Lower leg skin (tissue), 4 donors: ENCODE results near the gene CNKSR3. TPM values are rescaled to one million over a fixed set of nuclear protein-coding genes. Genes with fewer than 3 reads are reported as not detected.
A peak's percentile ranks its signal among the peaks of the same experiment; 100 is the strongest.

Source experiments
- DNase-seq, 2 donors: peaks; one replicate each; pipeline ENCODE4 v3.0.0-alpha.2; 2019; ENCODE audit warnings: low spot score in 2 of 2
- H3K4me3 ChIP-seq: fragments of 200-600 bp; sonication (generic); 2 replicates; pipeline ENCODE4 v1.5.1; 2017; ENCODE audit warnings: mild to moderate bottlenecking, low read depth; ENCODE audit not compliant: poor library complexity, severe bottlenecking
- POLR2A ChIP-seq, 2 donors: fragments of 450-650 bp; IDR thresholded peaks; one replicate each; pipeline ENCODE4 v1.6.1; 2016 to 2017; ENCODE audit warnings: antibody characterized with exemption in 2 of 2, mild to moderate bottlenecking in 1 of 2, moderate library complexity in 1 of 2
- WGBS, 2 donors: methylation state at CpG; one replicate each; pipeline ENCODE4 v1.1.5; 2018; 5-methylcytosine and 5-hydroxymethylcytosine counted together
- intact Hi-C: fragments of 100-400 bp; cut with DNase I; formaldehyde crosslinking; loops from one replicate; pipeline ENCODE4 v1.15.0; 2023; ENCODE audit warnings: low total_unique reads
- total RNA-seq, 4 donors: library from RNA; depleted of rRNA; stranded (reverse); fragments of >200 nt; gene quantifications; one replicate each; pipeline ENCODE4 v1.1.0, GENCODE V29; 2016
- TF ChIP-seq, protein P1 (sequence below), 3 donors: fragments of 450-650 bp; IDR thresholded peaks; one replicate each; pipeline ENCODE4 v1.5.1; 2016; ENCODE audit warnings: antibody characterized with exemption in 3 of 3, mild to moderate bottlenecking in 3 of 3, moderate library complexity in 2 of 3

Gene CNKSR3
- total RNA-seq, 4 donors from 2014 or later = 8.8 to 11.1 (median 9.4) TPM

GRCh38 chr6:154458565-154459470, 51.7 kb downstream of the CNKSR3 start:
- peak in 1 of 2 donors; percentile 32 for DNase-seq
- 55 to 69% methylated on average over 8 of the region's 8 CpGs for WGBS, 2 donors
- TF ChIP-seq POLR2A (IDR thresholded peaks at IDR 0.05) = no peak
- TF ChIP-seq, protein P1, sequence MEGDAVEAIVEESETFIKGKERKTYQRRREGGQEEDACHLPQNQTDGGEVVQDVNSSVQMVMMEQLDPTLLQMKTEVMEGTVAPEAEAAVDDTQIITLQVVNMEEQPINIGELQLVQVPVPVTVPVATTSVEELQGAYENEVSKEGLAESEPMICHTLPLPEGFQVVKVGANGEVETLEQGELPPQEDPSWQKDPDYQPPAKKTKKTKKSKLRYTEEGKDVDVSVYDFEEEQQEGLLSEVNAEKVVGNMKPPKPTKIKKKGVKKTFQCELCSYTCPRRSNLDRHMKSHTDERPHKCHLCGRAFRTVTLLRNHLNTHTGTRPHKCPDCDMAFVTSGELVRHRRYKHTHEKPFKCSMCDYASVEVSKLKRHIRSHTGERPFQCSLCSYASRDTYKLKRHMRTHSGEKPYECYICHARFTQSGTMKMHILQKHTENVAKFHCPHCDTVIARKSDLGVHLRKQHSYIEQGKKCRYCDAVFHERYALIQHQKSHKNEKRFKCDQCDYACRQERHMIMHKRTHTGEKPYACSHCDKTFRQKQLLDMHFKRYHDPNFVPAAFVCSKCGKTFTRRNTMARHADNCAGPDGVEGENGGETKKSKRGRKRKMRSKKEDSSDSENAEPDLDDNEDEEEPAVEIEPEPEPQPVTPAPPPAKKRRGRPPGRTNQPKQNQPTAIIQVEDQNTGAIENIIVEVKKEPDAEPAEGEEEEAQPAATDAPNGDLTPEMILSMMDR (IDR thresholded peaks at IDR 0.05) = no peak
- H3K4me3 ChIP-seq = no peak overlapping the region
- intact Hi-C loops = no loop called here

DNA sequence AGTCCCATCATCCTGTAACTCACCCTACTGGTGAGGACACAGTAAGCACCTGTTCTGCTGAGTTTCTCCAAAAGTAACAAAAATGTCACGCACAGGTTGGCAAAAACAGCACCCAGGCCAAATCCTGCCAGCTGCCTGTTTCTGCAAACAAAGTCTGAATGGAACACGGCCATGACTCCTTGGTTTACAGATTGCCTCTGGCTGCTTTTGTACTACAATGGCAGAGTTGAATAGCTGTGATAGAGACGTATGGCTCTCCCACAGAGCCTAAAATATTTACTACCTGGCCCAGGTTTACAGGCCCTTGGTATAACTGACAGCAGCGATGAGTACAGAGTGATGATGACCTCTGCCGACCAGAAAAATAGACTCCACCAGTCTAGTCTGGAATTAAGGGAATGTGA, 52.6 kb downstream of the CNKSR3 start:
- TF ChIP-seq POLR2A (IDR thresholded peaks at IDR 0.05) = no peak
- TF ChIP-seq, protein P1 (IDR thresholded peaks at IDR 0.05) = no peak
- WGBS, 2 donors = 41 to 43% methylated on average over 5 of the region's 5 CpGs
- DNase-seq = peak in 1 of 2 donors; percentile 46
- H3K4me3 ChIP-seq = no peak overlapping the region
- intact Hi-C loops = no loop called here

- no peak for TF ChIP-seq POLR2A (IDR thresholded peaks at IDR 0.05)
- TF ChIP-seq, protein P1 (IDR thresholded peaks at IDR 0.05) = no peak
- DNase-seq = peak in 1 of 2 donors; percentile 54
- intact Hi-C loops = no loop called here
- WGBS, 2 donors = 85 to 86% methylated on average over 13 of the region's 13 CpGs
- no peak overlapping the region for H3K4me3 ChIP-seq
These were observed 53.3 kb downstream of the CNKSR3 start for GRCh38 chr6:154457046-154457713.

DNA sequence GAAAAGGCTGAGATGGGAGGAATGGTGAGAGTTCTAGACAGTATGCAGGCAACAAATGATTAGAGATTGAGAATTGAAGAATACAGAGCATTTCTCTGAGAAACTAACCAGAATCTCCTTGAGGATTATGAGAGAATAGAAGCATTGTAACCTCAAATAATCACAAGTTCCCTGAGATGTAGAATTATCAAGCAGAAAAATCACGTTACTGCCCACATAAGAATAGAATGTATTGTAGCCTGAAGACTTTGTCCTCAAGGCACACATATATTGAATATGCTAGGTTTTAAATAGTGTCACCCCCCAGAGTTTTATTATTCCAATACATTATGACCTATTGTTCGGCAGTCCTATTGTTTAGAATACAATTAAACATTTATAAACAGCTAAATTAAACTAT, 57.2 kb downstream of the CNKSR3 start:
- DNase-seq = no peak
- intact Hi-C loops = no loop called here
- H3K4me3 ChIP-seq = no peak overlapping the region
- TF ChIP-seq, protein P1 (IDR thresholded peaks at IDR 0.05) = no peak
- WGBS, 2 donors = 83 to 88% methylated on average over 2 of the region's 2 CpGs

DNA sequence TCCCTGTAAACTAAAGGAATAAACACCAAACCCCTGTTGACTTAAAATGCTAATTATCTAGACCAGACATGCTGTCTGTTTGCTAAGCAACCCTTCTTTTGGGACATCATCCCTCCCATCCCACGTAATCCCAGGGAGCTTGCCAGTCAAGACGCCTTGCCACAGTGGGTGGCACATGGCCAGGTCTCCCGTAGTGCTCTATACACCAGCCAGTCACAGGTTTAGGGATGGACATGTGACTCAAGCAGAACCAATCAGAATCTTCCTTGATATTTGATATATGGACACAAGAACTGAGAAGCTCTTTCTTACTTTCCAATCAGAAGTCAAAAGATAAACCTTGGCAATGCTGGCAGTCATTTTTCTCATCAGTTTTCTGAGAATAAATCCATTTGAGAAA, 60.0 kb downstream of the CNKSR3 start:
- no peak overlapping the region for H3K4me3 ChIP-seq
- 69 to 74% methylated on average over 3 of the region's 3 CpGs for WGBS, 2 donors
- TF ChIP-seq POLR2A (IDR thresholded peaks at IDR 0.05) = no peak
- TF ChIP-seq, protein P1 (IDR thresholded peaks at IDR 0.05) = no peak
- no peak for DNase-seq
- intact Hi-C loops = no loop called here
